Astrocyte of the spinal cord (primary cell): ENCODE measurements around the gene CCDC179.

Source experiments
- DNase-seq: peaks from one replicate; pipeline ENCODE4 v3.0.0; 2011; ENCODE audit warnings: low read depth, low spot score
- H3K4me3 ChIP-seq: 2 replicates; pipeline ENCODE4 v1.5.1; 2011; ENCODE audit warnings: low read depth, mild to moderate bottlenecking, low read length, moderate library complexity
- in situ Hi-C: cut with HindIII; loops from 2 replicates; pipeline ENCODE4 v1.10.0; 2017; ENCODE audit warnings: low sequenced_read_pairs
- TF ChIP-seq, protein P1 (sequence below): IDR thresholded peaks from 2 replicates; pipeline ENCODE4 v1.5.1; 2012; ENCODE audit warnings: low read depth, mild to moderate bottlenecking, low read length, inconsistent platforms

The CCDC179 gene

DNA sequence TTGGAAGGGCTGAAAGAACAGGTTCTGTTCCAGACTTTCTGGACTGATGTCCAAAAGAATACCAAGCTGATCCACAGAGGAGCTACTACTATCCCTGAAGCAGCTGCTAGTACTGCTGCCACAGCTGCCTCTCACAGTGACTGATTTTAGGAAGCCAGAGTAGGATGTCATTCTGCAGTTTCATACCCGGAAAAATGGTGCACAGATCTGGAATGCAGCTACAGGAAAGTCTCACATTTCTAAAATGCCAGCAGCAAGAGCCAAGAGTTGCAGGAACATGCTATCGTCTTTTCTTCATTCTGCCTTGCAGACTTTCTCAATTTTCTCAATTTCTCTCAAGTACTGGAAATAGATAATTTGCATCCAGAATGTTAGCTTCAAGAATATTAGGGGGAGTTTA lies 19.4 kb upstream of the CCDC179 start:
- DNase-seq: peak; percentile 3
- in situ Hi-C loops: no loop called here
- no peak overlapping the region for H3K4me3 ChIP-seq
- TF ChIP-seq, protein P1, sequence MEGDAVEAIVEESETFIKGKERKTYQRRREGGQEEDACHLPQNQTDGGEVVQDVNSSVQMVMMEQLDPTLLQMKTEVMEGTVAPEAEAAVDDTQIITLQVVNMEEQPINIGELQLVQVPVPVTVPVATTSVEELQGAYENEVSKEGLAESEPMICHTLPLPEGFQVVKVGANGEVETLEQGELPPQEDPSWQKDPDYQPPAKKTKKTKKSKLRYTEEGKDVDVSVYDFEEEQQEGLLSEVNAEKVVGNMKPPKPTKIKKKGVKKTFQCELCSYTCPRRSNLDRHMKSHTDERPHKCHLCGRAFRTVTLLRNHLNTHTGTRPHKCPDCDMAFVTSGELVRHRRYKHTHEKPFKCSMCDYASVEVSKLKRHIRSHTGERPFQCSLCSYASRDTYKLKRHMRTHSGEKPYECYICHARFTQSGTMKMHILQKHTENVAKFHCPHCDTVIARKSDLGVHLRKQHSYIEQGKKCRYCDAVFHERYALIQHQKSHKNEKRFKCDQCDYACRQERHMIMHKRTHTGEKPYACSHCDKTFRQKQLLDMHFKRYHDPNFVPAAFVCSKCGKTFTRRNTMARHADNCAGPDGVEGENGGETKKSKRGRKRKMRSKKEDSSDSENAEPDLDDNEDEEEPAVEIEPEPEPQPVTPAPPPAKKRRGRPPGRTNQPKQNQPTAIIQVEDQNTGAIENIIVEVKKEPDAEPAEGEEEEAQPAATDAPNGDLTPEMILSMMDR: no peak

GRCh38 chr11:22878604-22879003 lies 18.3 kb upstream of the CCDC179 start:
- TF ChIP-seq, protein P1: no peak
- in situ Hi-C loops: no loop called here
- DNase-seq: no peak
- no peak overlapping the region for H3K4me3 ChIP-seq

DNA sequence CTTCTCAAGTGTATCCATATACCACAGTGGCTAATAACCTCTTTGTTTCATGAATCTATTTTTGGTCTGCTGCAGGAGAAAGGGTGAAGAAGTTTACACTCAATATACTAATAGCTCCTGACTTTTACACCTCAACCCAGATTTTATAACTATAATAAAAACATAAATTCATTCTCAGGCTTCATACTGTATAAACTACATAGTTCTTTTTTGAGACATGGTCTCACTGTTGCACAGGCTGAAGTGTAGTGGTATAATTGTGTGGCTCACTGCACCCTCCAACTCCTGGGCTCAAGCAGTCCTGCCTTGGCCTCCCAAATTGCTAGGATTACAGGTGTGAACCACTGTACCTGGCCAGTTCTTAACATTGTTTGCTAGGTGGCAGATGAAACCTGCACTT lies 17.8 kb upstream of the CCDC179 start:
- DNase-seq: no peak
- TF ChIP-seq, protein P1: no peak
- no peak overlapping the region for H3K4me3 ChIP-seq
- in situ Hi-C loops: no loop called here

- in situ Hi-C loops: no loop called here
- peak; percentile 87 for DNase-seq
- TF ChIP-seq, protein P1: peak; percentile 66
- H3K4me3 ChIP-seq: no peak overlapping the region
Measured at GRCh38 chr11:22875869-22876473, 15.7 kb upstream of the CCDC179 start.

DNA sequence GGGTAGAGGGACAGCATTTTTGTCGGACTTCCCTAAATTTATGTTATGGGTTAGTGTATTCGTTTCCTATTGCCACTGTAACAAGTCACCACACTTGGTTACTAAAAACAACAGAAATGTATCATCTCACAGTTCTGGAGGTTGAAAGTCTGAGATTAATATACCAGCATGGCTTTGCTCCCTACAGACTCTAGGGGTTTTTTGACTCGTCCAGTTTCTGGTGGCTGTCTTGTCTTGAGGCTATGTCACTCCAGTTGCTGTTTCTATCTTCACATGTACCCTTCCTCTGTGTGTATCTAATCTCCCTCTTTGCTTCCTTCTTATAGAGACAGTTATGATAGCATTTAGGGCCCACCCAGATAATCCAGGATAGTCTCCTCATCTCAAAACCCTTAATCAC lies 9.1 kb upstream of the CCDC179 start:
- TF ChIP-seq, protein P1: no peak
- no peak for DNase-seq
- in situ Hi-C loops: no loop called here
- no peak overlapping the region for H3K4me3 ChIP-seq

GRCh38 chr11:22859756-22860155 lies 518 bp downstream of the CCDC179 start:
- in situ Hi-C loops: no loop called here
- TF ChIP-seq, protein P1: no peak

More at GRCh38 chr11:22859756-22860155, 518 bp downstream of the CCDC179 start:
- H3K4me3 ChIP-seq: no peak overlapping the region
- no peak for DNase-seq
